ENCODE measurements around the gene NT5C1B.

DNA sequence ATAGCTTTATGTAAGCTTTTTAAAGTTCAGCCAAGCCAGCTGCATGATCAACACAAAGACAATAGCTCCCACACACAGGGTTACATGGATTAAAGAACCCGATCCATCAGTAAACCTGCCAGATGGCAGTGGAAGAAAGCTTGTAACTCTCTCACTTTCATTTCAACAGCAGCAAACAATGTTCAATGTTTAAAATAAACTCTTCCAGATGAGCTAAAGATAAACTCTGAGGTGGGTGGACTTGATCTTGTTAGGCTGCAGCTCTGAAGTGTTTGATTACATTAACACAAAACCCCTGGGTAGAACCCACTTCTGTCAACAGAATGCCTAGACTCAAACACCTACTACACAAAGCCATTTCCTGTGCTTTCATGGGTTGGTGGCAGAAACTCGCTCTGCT is 42.8 kb downstream of the NT5C1B start:
- no peak for TF ChIP-seq POLR2AphosphoS5 (IDR thresholded peaks at IDR 0.05; ENCODE audit: low read length)
- no peak for TF ChIP-seq ZNF207 (IDR thresholded peaks at IDR 0.05; ENCODE audit: borderline replicate concordance)
- TF ChIP-seq, protein P1, sequence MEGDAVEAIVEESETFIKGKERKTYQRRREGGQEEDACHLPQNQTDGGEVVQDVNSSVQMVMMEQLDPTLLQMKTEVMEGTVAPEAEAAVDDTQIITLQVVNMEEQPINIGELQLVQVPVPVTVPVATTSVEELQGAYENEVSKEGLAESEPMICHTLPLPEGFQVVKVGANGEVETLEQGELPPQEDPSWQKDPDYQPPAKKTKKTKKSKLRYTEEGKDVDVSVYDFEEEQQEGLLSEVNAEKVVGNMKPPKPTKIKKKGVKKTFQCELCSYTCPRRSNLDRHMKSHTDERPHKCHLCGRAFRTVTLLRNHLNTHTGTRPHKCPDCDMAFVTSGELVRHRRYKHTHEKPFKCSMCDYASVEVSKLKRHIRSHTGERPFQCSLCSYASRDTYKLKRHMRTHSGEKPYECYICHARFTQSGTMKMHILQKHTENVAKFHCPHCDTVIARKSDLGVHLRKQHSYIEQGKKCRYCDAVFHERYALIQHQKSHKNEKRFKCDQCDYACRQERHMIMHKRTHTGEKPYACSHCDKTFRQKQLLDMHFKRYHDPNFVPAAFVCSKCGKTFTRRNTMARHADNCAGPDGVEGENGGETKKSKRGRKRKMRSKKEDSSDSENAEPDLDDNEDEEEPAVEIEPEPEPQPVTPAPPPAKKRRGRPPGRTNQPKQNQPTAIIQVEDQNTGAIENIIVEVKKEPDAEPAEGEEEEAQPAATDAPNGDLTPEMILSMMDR (IDR thresholded peaks at IDR 0.05 in 2 of 3, conservative IDR thresholded peaks at IDR 0.05 in 1 of 3; ENCODE audit: control insufficient read depth in 2 of 3, extremely low read depth in 1 of 3, insufficient read depth in 1 of 3, low read depth in 3 of 3, low read length in 3 of 3) = no peak
- no peak for TF ChIP-seq FOS (IDR thresholded peaks at IDR 0.05; ENCODE audit: borderline replicate concordance, extremely low read depth, insufficient read length)
- no peak for TF ChIP-seq TAF1 (IDR thresholded peaks at IDR 0.05; ENCODE audit: borderline replicate concordance, low read depth, low read length)
- TF ChIP-seq, protein P2, sequence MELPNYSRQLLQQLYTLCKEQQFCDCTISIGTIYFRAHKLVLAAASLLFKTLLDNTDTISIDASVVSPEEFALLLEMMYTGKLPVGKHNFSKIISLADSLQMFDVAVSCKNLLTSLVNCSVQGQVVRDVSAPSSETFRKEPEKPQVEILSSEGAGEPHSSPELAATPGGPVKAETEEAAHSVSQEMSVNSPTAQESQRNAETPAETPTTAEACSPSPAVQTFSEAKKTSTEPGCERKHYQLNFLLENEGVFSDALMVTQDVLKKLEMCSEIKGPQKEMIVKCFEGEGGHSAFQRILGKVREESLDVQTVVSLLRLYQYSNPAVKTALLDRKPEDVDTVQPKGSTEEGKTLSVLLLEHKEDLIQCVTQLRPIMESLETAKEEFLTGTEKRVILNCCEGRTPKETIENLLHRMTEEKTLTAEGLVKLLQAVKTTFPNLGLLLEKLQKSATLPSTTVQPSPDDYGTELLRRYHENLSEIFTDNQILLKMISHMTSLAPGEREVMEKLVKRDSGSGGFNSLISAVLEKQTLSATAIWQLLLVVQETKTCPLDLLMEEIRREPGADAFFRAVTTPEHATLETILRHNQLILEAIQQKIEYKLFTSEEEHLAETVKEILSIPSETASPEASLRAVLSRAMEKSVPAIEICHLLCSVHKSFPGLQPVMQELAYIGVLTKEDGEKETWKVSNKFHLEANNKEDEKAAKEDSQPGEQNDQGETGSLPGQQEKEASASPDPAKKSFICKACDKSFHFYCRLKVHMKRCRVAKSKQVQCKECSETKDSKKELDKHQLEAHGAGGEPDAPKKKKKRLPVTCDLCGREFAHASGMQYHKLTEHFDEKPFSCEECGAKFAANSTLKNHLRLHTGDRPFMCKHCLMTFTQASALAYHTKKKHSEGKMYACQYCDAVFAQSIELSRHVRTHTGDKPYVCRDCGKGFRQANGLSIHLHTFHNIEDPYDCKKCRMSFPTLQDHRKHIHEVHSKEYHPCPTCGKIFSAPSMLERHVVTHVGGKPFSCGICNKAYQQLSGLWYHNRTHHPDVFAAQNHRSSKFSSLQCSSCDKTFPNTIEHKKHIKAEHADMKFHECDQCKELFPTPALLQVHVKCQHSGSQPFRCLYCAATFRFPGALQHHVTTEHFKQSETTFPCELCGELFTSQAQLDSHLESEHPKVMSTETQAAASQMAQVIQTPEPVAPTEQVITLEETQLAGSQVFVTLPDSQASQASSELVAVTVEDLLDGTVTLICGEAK (IDR thresholded peaks at IDR 0.05; ENCODE audit: borderline replicate concordance) = no peak
- TF ChIP-seq CREB1 (IDR thresholded peaks at IDR 0.05; ENCODE audit: low read depth) = no peak
- TF ChIP-seq, protein P3, sequence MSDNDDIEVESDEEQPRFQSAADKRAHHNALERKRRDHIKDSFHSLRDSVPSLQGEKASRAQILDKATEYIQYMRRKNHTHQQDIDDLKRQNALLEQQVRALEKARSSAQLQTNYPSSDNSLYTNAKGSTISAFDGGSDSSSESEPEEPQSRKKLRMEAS (IDR thresholded peaks at IDR 0.05; ENCODE audit: low read depth, low read length) = no peak
- no peak for TF ChIP-seq ETV6 (conservative IDR thresholded peaks at IDR 0.05 in 1 of 2, IDR thresholded peaks at IDR 0.05 in 1 of 2; ENCODE audit: borderline replicate concordance in 1 of 2, low read depth in 1 of 2)
- TF ChIP-seq, protein P4, sequence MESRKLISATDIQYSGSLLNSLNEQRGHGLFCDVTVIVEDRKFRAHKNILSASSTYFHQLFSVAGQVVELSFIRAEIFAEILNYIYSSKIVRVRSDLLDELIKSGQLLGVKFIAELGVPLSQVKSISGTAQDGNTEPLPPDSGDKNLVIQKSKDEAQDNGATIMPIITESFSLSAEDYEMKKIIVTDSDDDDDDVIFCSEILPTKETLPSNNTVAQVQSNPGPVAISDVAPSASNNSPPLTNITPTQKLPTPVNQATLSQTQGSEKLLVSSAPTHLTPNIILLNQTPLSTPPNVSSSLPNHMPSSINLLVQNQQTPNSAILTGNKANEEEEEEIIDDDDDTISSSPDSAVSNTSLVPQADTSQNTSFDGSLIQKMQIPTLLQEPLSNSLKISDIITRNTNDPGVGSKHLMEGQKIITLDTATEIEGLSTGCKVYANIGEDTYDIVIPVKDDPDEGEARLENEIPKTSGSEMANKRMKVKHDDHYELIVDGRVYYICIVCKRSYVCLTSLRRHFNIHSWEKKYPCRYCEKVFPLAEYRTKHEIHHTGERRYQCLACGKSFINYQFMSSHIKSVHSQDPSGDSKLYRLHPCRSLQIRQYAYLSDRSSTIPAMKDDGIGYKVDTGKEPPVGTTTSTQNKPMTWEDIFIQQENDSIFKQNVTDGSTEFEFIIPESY (IDR thresholded peaks at IDR 0.05) = no peak

Measured in GM12878 (cell line).